ENCODE measurements around the gene ANKRD34A. TPM values are rescaled to one million over a fixed set of nuclear protein-coding genes. Genes with fewer than 3 reads are reported as not detected.
A peak's percentile ranks its signal among the peaks of the same experiment; 100 is the strongest.

The ANKRD34A gene
- total and polyA plus RNA-seq, 2 donors (not counting 1 experiment from before 2014, with no cell fraction given): 1.2 to 1.9 TPM

DNA sequence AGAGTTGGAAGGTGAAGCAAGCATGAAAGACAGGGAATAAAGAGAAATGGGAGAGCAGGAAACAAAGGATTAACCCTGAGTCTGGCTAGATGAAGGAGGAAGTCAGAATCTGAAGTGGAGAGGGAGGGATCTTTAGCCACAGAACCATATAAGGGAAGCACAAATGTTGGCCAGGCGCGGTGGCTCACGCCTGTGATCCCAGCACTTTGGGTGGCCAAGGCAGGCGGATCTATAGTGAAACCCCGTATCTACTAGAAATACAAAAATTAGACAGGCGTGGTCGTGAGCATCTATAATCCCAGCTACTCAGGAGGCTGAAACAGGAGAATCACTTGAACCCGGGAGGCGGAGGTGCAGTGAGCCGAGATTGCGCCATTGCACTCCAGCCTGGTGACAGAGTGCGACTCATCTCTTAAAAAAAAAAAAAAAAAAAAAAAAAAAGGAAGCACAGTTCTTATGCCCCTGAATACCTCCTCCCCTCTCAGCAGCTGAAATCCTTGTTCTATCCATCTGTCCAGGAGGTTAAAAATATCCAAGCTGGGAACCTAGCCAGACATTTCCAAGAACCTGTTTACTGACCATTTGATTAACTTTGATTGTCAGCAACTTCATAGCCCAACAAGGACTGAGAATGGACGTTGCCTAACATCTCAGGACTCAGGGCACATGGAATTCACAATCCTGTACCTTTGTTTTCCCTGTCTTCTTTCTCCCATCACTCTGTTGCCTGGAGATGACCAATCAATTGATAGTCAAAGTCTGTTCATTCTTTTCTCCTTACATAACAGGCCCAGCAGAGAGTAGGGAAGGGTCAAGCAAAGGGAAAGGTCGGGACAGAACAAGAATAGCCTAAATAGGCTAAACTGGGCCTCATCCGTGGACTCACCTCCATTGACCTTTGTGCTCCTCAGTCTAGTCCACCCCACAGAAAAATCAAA lies 21.4 kb upstream of the ANKRD34A start:
- Histone ChIP-seq H3K27ac (ENCODE audit: insufficient read depth, low read length) (no peak overlapping the region), H3K4me1 (ENCODE audit: control insufficient read depth, extremely low read depth, insufficient read depth, low read length) (peaks cover 8% of the 10 kb centered on the region), H3K4me2 (ENCODE audit: extremely low read depth, insufficient read depth, low read length) (peak overlapping the region; percentile 66), H3K79me2 (ENCODE audit: control insufficient read depth, insufficient read depth, low read length) (no peaks in the 10 kb centered on the region), H2AFZ (ENCODE audit: low read length) (peak overlapping the region; percentile 66), H3K36me3 (ENCODE audit: control insufficient read depth, insufficient read depth, low read length) (no peaks in the 10 kb centered on the region), H3K27me3 (ENCODE audit: control insufficient read depth, insufficient read depth, low read length) (no peaks in the 10 kb centered on the region), H4K20me1 (ENCODE audit: control insufficient read depth, extremely low read depth, insufficient read depth, low read length) (no peaks in the 10 kb centered on the region), H3K4me3 (replicated peaks in 1 of 4; ENCODE audit: control extremely low read depth in 1 of 4, insufficient read depth in 1 of 4, low read depth in 3 of 4, low read length in 4 of 4) (no peak overlapping the region), H3K9me3 (ENCODE audit: control insufficient read depth, insufficient read depth, low read depth, low read length) (no peaks in the 10 kb centered on the region), H3K9ac (ENCODE audit: insufficient read depth, low read length) (no peak overlapping the region)
- peak; percentile 61 to 83 for DNase-seq (ENCODE audit: low read depth in 2 of 2)
- no peak for TF ChIP-seq EZH2 (IDR thresholded peaks at IDR 0.05; ENCODE audit: low read length, missing control alignments)
- TF ChIP-seq, protein P1, sequence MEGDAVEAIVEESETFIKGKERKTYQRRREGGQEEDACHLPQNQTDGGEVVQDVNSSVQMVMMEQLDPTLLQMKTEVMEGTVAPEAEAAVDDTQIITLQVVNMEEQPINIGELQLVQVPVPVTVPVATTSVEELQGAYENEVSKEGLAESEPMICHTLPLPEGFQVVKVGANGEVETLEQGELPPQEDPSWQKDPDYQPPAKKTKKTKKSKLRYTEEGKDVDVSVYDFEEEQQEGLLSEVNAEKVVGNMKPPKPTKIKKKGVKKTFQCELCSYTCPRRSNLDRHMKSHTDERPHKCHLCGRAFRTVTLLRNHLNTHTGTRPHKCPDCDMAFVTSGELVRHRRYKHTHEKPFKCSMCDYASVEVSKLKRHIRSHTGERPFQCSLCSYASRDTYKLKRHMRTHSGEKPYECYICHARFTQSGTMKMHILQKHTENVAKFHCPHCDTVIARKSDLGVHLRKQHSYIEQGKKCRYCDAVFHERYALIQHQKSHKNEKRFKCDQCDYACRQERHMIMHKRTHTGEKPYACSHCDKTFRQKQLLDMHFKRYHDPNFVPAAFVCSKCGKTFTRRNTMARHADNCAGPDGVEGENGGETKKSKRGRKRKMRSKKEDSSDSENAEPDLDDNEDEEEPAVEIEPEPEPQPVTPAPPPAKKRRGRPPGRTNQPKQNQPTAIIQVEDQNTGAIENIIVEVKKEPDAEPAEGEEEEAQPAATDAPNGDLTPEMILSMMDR (conservative IDR thresholded peaks at IDR 0.05 in 1 of 2, IDR thresholded peaks at IDR 0.05 in 1 of 2; ENCODE audit: low read depth in 1 of 2, low read length in 2 of 2): no peak

DNA sequence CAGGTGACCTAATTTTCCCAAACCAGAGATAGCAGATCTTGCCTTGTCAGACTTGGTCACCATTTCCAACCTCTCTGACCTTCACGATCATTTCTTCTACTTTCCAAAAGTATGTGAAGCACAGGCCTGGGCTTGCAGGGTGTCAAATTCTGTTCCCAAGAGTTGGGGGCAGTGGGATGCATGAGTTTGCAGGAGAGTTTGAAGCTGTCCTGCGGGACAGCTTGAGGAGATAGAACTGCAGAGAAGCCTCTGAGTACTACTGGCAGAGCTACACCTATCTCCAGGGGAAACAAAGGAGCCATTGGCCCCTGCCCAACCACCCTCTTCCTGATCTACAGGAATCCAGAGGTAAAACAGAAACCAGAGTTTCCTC lies 20.7 kb upstream of the ANKRD34A start:
- Histone ChIP-seq H3K27ac (ENCODE audit: insufficient read depth, low read length) (no peak overlapping the region), H3K4me3 (replicated peaks in 1 of 4; ENCODE audit: control extremely low read depth in 1 of 4, insufficient read depth in 1 of 4, low read depth in 3 of 4, low read length in 4 of 4) (no peak overlapping the region), H3K27me3 (ENCODE audit: control insufficient read depth, insufficient read depth, low read length) (no peaks in the 10 kb centered on the region), H3K9me3 (ENCODE audit: control insufficient read depth, insufficient read depth, low read depth, low read length) (no peaks in the 10 kb centered on the region), H2AFZ (ENCODE audit: low read length) (peak overlapping the region; percentile 66), H4K20me1 (ENCODE audit: control insufficient read depth, extremely low read depth, insufficient read depth, low read length) (no peaks in the 10 kb centered on the region), H3K36me3 (ENCODE audit: control insufficient read depth, insufficient read depth, low read length) (no peaks in the 10 kb centered on the region), H3K4me2 (ENCODE audit: extremely low read depth, insufficient read depth, low read length) (peak overlapping the region; percentile 66), H3K79me2 (ENCODE audit: control insufficient read depth, insufficient read depth, low read length) (no peaks in the 10 kb centered on the region), H3K9ac (ENCODE audit: insufficient read depth, low read length) (no peak overlapping the region), H3K4me1 (ENCODE audit: control insufficient read depth, extremely low read depth, insufficient read depth, low read length) (peaks cover 12% of the 10 kb centered on the region)
- no peak for TF ChIP-seq EZH2 (IDR thresholded peaks at IDR 0.05; ENCODE audit: low read length, missing control alignments)
- TF ChIP-seq, protein P1 (conservative IDR thresholded peaks at IDR 0.05 in 1 of 2, IDR thresholded peaks at IDR 0.05 in 1 of 2; ENCODE audit: low read depth in 1 of 2, low read length in 2 of 2): no peak
- no peak for DNase-seq (ENCODE audit: low read depth in 2 of 2)

DNA sequence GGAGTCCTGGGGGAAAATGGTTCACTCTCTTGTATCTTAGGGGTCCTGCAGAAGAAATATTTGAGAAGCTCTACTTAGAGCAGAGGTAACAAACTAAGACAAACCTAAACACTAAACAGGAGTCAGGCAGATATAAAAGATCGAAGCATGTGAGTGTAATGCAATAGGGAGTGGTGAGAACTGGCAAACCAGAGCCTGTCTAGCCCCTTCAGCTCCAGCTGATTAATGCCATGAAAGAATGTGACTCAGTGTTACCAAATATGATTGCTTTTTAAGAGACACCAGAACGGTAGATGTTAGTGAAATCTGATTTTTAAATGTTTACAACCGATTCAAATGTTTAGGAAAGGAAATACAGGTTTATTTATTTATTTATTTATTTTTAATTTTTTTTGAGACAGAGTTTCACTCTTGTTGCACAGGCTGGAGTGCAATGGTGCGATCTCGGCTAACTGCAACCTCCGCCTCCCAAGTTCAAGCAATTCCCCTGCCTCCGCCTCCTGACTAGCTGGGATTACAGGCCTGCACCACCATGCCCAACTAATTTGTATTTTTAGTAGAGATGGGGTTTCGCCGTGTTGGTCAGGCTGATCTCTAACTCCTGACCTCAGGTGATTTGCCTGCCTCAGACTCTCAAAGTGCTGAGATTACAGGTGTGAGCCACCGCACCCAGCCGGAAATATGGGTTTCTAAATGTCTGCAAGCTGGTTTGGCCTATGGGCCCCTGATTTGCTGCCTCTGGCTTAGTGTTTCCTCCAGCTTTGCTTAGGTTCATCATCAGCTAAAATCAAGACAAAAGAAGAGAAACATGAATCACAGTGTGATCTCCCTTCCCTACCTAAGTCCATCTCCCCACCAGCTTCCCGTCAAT lies 19.8 kb upstream of the ANKRD34A start:
- DNase-seq (ENCODE audit: low read depth in 2 of 2): no peak
- TF ChIP-seq, protein P1 (conservative IDR thresholded peaks at IDR 0.05 in 1 of 2, IDR thresholded peaks at IDR 0.05 in 1 of 2; ENCODE audit: low read depth in 1 of 2, low read length in 2 of 2): no peak
- no peak for TF ChIP-seq EZH2 (IDR thresholded peaks at IDR 0.05; ENCODE audit: low read length, missing control alignments)
- Histone ChIP-seq H3K4me1 (ENCODE audit: control insufficient read depth, extremely low read depth, insufficient read depth, low read length) (peaks cover 16% of the 10 kb centered on the region), H4K20me1 (ENCODE audit: control insufficient read depth, extremely low read depth, insufficient read depth, low read length) (no peaks in the 10 kb centered on the region), H2AFZ (ENCODE audit: low read length) (no peak overlapping the region), H3K27ac (ENCODE audit: insufficient read depth, low read length) (no peak overlapping the region), H3K4me2 (ENCODE audit: extremely low read depth, insufficient read depth, low read length) (no peak overlapping the region), H3K9ac (ENCODE audit: insufficient read depth, low read length) (no peak overlapping the region), H3K4me3 (replicated peaks in 1 of 4; ENCODE audit: control extremely low read depth in 1 of 4, insufficient read depth in 1 of 4, low read depth in 3 of 4, low read length in 4 of 4) (no peak overlapping the region), H3K27me3 (ENCODE audit: control insufficient read depth, insufficient read depth, low read length) (no peaks in the 10 kb centered on the region), H3K36me3 (ENCODE audit: control insufficient read depth, insufficient read depth, low read length) (no peaks in the 10 kb centered on the region), H3K9me3 (ENCODE audit: control insufficient read depth, insufficient read depth, low read depth, low read length) (no peaks in the 10 kb centered on the region), H3K79me2 (ENCODE audit: control insufficient read depth, insufficient read depth, low read length) (no peaks in the 10 kb centered on the region)

Measured in fibroblast of lung (primary cell).